ENCODE measurements around the gene SAA4.

DNA sequence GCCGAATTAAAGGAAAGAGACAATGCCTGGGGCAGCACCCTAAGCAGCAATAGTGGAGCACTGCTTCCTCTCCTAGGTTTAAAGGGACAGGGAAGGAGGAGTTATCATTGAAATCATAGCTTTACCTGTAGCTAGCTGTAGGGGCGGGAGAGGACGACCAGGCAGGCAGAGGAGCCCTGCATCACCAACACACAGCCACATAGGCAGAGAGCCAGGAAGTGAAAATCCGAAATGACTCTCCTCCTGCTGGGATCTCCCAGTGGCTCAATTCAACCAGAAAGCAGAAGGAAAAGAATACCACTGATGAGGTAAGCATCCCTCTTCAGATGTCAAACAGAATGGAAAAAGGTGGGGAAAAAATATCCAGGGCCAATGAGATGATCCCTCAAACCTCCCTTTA, 43.6 kb downstream of the SAA4 start:
- TF ChIP-seq, protein P1, sequence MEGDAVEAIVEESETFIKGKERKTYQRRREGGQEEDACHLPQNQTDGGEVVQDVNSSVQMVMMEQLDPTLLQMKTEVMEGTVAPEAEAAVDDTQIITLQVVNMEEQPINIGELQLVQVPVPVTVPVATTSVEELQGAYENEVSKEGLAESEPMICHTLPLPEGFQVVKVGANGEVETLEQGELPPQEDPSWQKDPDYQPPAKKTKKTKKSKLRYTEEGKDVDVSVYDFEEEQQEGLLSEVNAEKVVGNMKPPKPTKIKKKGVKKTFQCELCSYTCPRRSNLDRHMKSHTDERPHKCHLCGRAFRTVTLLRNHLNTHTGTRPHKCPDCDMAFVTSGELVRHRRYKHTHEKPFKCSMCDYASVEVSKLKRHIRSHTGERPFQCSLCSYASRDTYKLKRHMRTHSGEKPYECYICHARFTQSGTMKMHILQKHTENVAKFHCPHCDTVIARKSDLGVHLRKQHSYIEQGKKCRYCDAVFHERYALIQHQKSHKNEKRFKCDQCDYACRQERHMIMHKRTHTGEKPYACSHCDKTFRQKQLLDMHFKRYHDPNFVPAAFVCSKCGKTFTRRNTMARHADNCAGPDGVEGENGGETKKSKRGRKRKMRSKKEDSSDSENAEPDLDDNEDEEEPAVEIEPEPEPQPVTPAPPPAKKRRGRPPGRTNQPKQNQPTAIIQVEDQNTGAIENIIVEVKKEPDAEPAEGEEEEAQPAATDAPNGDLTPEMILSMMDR (IDR thresholded peaks at IDR 0.05; ENCODE audit: borderline replicate concordance, extremely low read depth, low read length, poor library complexity, severe bottlenecking) = no peak
- TF ChIP-seq EZH2 (IDR thresholded peaks at IDR 0.05; ENCODE audit: borderline replicate concordance, low read depth, low read length, severe bottlenecking) = no peak

Measured in DND-41 (cell line).